Stomach (tissue), 4 donors: ENCODE measurements around the gene ARID3A.

ENCODE experiments used
- POLR2A ChIP-seq, 4 donors: fragments of 450-650 bp; IDR thresholded peaks; one replicate each; pipeline ENCODE4 v1.6.1; 2016; ENCODE audit warnings: antibody characterized with exemption in 4 of 4, control low read depth in 2 of 4, mild to moderate bottlenecking in 1 of 4, moderate library complexity in 1 of 4
- POLR2AphosphoS5 ChIP-seq, 3 donors: sonication (generic); formaldehyde crosslinking; IDR thresholded peaks; one replicate each; pipeline ENCODE4 v1.6.1; 2016; ENCODE audit warnings: antibody characterized with exemption in 3 of 3

DNA sequence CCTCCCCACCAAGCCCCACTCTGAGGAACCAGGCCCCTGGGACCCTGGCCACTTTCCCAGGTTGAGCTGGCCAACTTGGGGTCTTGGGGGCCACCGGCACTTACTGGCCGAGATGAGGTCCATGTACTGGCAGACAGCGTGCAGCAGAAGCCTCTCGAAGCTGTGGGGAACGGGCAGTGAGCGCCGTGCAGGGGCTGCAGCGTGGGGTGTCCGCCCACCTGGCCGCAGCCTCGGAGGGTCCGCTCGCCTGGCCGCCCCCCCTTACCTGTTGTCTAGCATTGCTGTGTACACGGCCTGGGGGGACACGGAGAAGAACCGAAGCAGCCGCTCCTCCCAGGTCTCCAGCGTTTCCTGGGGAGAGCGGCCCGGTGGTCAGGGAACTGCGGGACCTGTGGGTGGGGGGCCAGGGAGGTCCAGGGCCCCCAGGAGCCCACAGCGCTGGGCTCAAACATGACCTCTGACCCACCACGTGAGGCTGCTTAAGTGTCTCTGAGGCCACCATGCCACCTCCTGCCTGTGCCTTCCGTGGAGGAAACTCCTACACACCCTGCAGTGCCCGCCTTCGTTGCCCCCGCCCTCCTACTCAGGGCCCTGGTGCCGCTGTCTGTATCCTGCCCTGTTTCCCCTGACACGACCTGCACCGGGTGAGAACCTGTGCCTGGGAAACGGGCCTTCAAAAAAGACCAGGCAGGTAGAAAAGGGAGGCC is 26.3 kb upstream of the ARID3A start:
- TF ChIP-seq POLR2A (IDR thresholded peaks at IDR 0.05) (no peak), POLR2AphosphoS5 (IDR thresholded peaks at IDR 0.05) (no peak)
